Lower leg skin (tissue), 4 donors: ENCODE data around the gene COL3A1. TPM values are rescaled to one million over a fixed set of nuclear protein-coding genes. Genes with fewer than 3 reads are reported as not detected.

Experiments used
- DNase-seq, 2 donors: peaks; one replicate each; pipeline ENCODE4 v3.0.0-alpha.2; 2019; ENCODE audit warnings: low spot score in 2 of 2
- H3K4me3 ChIP-seq: fragments of 200-600 bp; sonication (generic); 2 replicates; pipeline ENCODE4 v1.5.1; 2017; ENCODE audit warnings: mild to moderate bottlenecking, low read depth; ENCODE audit not compliant: poor library complexity, severe bottlenecking
- CTCF ChIP-seq, 3 donors: fragments of 450-650 bp; IDR thresholded peaks; one replicate each; pipeline ENCODE4 v1.5.1; 2016; ENCODE audit warnings: antibody characterized with exemption in 3 of 3, mild to moderate bottlenecking in 3 of 3, moderate library complexity in 2 of 3
- POLR2A ChIP-seq, 2 donors: fragments of 450-650 bp; IDR thresholded peaks; one replicate each; pipeline ENCODE4 v1.6.1; 2016 to 2017; ENCODE audit warnings: antibody characterized with exemption in 2 of 2, mild to moderate bottlenecking in 1 of 2, moderate library complexity in 1 of 2
- WGBS, 2 donors: methylation state at CpG; one replicate each; pipeline ENCODE4 v1.1.5; 2018; 5-methylcytosine and 5-hydroxymethylcytosine counted together
- intact Hi-C: fragments of 100-400 bp; cut with DNase I; formaldehyde crosslinking; loops from one replicate; pipeline ENCODE4 v1.15.0; 2023; ENCODE audit warnings: low total_unique reads
- total RNA-seq, 4 donors: library from RNA; depleted of rRNA; stranded (reverse); fragments of >200 nt; gene quantifications; one replicate each; pipeline ENCODE4 v1.1.0, GENCODE V29; 2016

COL3A1 gene
- total RNA-seq, 4 donors from 2014 or later: 16.7 to 142 (median 24.9) TPM

DNA sequence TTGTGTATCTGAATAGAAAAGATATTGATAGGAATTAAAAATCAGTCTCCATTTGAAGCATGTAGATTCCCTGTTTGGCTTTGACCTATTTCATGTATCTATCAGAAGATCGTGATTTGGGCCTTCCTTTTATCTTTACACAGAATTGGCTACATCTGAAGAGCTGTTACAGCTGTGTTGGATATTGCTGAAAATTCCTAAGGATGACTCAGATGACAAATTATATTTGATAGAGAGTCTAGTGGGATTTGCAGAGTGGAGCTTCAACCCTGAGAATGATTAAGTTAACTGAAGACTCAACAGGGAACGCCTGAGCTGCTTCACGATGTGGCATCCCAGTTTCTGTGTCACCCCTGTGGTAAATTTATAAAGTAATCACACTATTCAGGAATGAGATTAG lies 4.9 kb upstream of the COL3A1 start:
- DNase-seq: no peak
- 53 to 57% methylated on average over 3 of the region's 3 CpGs for WGBS, 2 donors
- TF ChIP-seq POLR2A (IDR thresholded peaks at IDR 0.05) (no peak), CTCF (IDR thresholded peaks at IDR 0.05) (no peak)
- H3K4me3 ChIP-seq: no peak overlapping the region
- intact Hi-C loops: no loop called here

GRCh38 chr2:188969651-188970050 lies 4.5 kb upstream of the COL3A1 start:
- intact Hi-C loops: no loop called here

GRCh38 chr2:188970211-188970610 lies 4.0 kb upstream of the COL3A1 start:
- DNase-seq: no peak
- intact Hi-C loops: no loop called here
- TF ChIP-seq POLR2A (IDR thresholded peaks at IDR 0.05): no peak
- TF ChIP-seq CTCF (IDR thresholded peaks at IDR 0.05): no peak
- H3K4me3 ChIP-seq: no peak overlapping the region
- WGBS, 2 donors: 55 to 57% methylated on average over 1 of the region's 1 CpG

More at GRCh38 chr2:188969651-188970050, 4.5 kb upstream of the COL3A1 start:
- no peak for DNase-seq
- 62 to 68% methylated on average over 2 of the region's 2 CpGs for WGBS, 2 donors
- TF ChIP-seq POLR2A (IDR thresholded peaks at IDR 0.05): no peak
- no peak for TF ChIP-seq CTCF (IDR thresholded peaks at IDR 0.05)
- H3K4me3 ChIP-seq: no peak overlapping the region

DNA sequence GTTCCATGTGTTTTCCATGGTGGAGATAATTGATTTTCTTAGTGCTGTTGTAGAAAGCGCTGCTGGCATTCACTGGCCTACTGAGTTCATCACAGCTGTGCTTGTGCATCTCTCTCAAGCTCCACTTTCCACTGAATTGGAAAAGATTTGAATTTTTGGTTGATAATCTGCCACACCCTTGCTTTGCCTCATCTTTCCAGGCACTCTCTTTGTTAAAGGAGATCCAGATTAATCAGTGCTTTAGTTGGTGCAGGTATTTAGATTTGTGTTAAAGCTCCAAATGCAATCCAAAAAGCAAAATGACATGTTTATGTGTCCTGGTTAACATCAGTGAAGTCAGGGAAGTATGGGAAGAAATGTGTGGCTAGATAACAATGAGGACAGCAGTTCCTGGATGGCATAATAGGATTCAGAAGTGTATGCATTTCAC lies 2.7 kb upstream of the COL3A1 start:
- no peak for DNase-seq
- H3K4me3 ChIP-seq: no peak overlapping the region
- WGBS, 2 donors: 54 to 71% methylated on average over 1 of the region's 1 CpG
- TF ChIP-seq CTCF (IDR thresholded peaks at IDR 0.05): no peak
- TF ChIP-seq POLR2A (IDR thresholded peaks at IDR 0.05): no peak
- intact Hi-C loops: no loop called here

DNA sequence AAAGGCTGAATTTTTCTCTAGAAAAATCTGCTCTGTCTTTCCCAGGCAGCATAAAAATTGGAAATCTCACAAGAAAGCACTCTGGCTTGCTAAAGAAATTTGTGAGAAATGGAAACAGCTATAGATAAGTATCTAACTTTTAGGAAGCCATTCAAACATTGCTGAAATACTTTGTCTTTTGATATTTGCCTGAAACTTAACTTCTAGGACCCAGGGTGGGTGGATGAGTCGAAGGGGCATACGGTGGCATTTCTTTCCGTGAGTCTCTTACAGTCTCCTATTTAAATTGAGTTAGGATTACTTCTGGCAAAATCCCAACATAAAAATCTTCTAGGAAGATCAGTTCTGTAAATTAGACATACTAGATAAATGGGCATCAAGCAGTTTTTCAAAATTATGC lies 532 bp upstream of the COL3A1 start:
- H3K4me3 ChIP-seq: no peak overlapping the region
- 23 to 39% methylated on average over 3 of the region's 3 CpGs for WGBS, 2 donors
- intact Hi-C loops: no loop called here

More for the DNA sequence above, 532 bp upstream of the COL3A1 start:
- TF ChIP-seq CTCF (IDR thresholded peaks at IDR 0.05) (no peak), POLR2A (IDR thresholded peaks at IDR 0.05) (no peak)
- no peak for DNase-seq
